ENCODE data around the gene LGALS7B. TPM values are rescaled to one million over a fixed set of nuclear protein-coding genes. Genes with fewer than 3 reads are reported as not detected.

LGALS7B gene
- total and polyA plus RNA-seq, 2 of the 4 experiments (the other 2 are of a cell fraction): not detected

GRCh38 chr19:38806371-38806770 is 17.4 kb downstream of the LGALS7B start:
- no peak overlapping the region for H3K23ac ChIP-seq (ENCODE audit: low read depth, low read length)
- H3K4ac ChIP-seq (ENCODE audit: low read depth, low read length): no peak overlapping the region
- no peaks in the 10 kb centered on the region for H4K20me1 ChIP-seq (ENCODE audit: insufficient read depth, low read length)
- H2BK20ac ChIP-seq (ENCODE audit: low read depth, low read length): no peak overlapping the region
- H3K9me3 ChIP-seq (ENCODE audit: control insufficient read depth, insufficient read depth, low read length): no peaks in the 10 kb centered on the region
- H3K4me2 ChIP-seq (ENCODE audit: low read depth, low read length): no peak overlapping the region
- no peak for TF ChIP-seq CHD1 (IDR thresholded peaks at IDR 0.05; ENCODE audit: low read depth, low read length)
- TF ChIP-seq NFE2L2 (IDR thresholded peaks at IDR 0.05; ENCODE audit: low read depth, low read length): no peak
- TF ChIP-seq RAD21 (IDR thresholded peaks at IDR 0.05; ENCODE audit: low read length): no peak
- no peak for TF ChIP-seq RFX5 (IDR thresholded peaks at IDR 0.05; ENCODE audit: low read depth, low read length)
- no peak for TF ChIP-seq SMC3 (IDR thresholded peaks at IDR 0.05; ENCODE audit: low read depth, low read length)
- TF ChIP-seq USF2 (IDR thresholded peaks at IDR 0.05; ENCODE audit: low read depth, low read length): no peak
- no peak for TF ChIP-seq FOS (IDR thresholded peaks at IDR 0.05; ENCODE audit: low read depth, low read length)
- no peak for TF ChIP-seq CTCF (conservative IDR thresholded peaks at IDR 0.05; ENCODE audit: low read depth, low read length)
- no peak for TF ChIP-seq POLR2A (IDR thresholded peaks at IDR 0.05; ENCODE audit: low read depth, low read length)
- TF ChIP-seq BHLHE40 (IDR thresholded peaks at IDR 0.05; ENCODE audit: low read depth, low read length): no peak
- no peak for TF ChIP-seq RCOR1 (IDR thresholded peaks at IDR 0.05; ENCODE audit: insufficient replicate concordance, low read length)
- no peak for TF ChIP-seq CEBPB (IDR thresholded peaks at IDR 0.05; ENCODE audit: low read depth, low read length)
- no peak overlapping the region for H3K56ac ChIP-seq (ENCODE audit: extremely low read depth, insufficient read depth, low read length)
- WGBS, 2 experiments (ENCODE audit: extremely low coverage in 2 of 2, insufficient read length in 1 of 2): no CpG with 5 or more reads among the region's 6 CpGs
- peaks cover 2% of the 10 kb centered on the region; the same call in 1 of the 2 replicates for H3K27me3 ChIP-seq (ENCODE audit: control insufficient read depth, insufficient read depth, low read length)
- H4K5ac ChIP-seq (ENCODE audit: low read depth, low read length): no peak overlapping the region
- no peak overlapping the region for H2BK120ac ChIP-seq (ENCODE audit: low read depth, low read length)
- no peak for DNase-seq
- H2AFZ ChIP-seq (replicated peaks; ENCODE audit: low read length, poor library complexity): no peak overlapping the region
- H3K9ac ChIP-seq (ENCODE audit: low read depth, low read length): no peak overlapping the region
- no peak overlapping the region for H2BK5ac ChIP-seq (ENCODE audit: low read depth, low read length, poor library complexity, severe bottlenecking)
- H3K4me3 ChIP-seq (ENCODE audit: insufficient read depth, low read depth, low read length): no peak overlapping the region
- no peaks in the 10 kb centered on the region for H3K36me3 ChIP-seq (ENCODE audit: control insufficient read depth, insufficient read depth, low read length)
- CTCF ChIA-PET: no interaction called here
- no peaks in the 10 kb centered on the region for H3K4me1 ChIP-seq (ENCODE audit: control insufficient read depth, insufficient read depth, low read length)
- H2AK9ac ChIP-seq (replicated peaks; ENCODE audit: low read depth, low read length, poor library complexity): no peak overlapping the region
- H3K18ac ChIP-seq (ENCODE audit: low read depth, low read length): no peak overlapping the region
- H3K14ac ChIP-seq (replicated peaks; ENCODE audit: low read depth, low read length): no peak overlapping the region
- no TSS peak for BruUV-seq (replicated peaks)
- in situ Hi-C loops (cut with MboI; ENCODE audit: low sequenced_read_pairs) (no loop called here), intact Hi-C loops (cut with micrococcal nuclease) (no loop called here), dilution Hi-C loops (cut with HindIII; ENCODE audit: low sequenced_read_pairs, unreplicated experiment) (no loop called here)
- no peak overlapping the region for H3K27ac ChIP-seq (ENCODE audit: insufficient read depth, low read length)
- no peaks in the 10 kb centered on the region; the same call in 1 of the 2 replicates for H3K9me1 ChIP-seq (ENCODE audit: insufficient read depth, low read length)
- no peak for ATAC-seq (ENCODE audit: low read depth)
- no peak overlapping the region for H2BK15ac ChIP-seq (ENCODE audit: low read depth, low read length)
- POLR2A ChIA-PET (ENCODE audit: unreplicated experiment): no interaction called here
- H2AK5ac ChIP-seq (ENCODE audit: low read depth, low read length): no peak overlapping the region
- no peak overlapping the region for H4K8ac ChIP-seq (ENCODE audit: low read depth in 2 of 2, low read length in 2 of 2)
- H3K79me1 ChIP-seq (ENCODE audit: low read depth in 1 of 2, low read length in 2 of 2): no peaks in the 10 kb centered on the region
- no peak overlapping the region for H4K91ac ChIP-seq (ENCODE audit: insufficient read depth, low read depth, low read length)
